ENCODE results near the gene ADCK1.
A peak's percentile ranks its signal among the peaks of the same experiment; 100 is the strongest.

The ADCK1 gene

GRCh38 chr14:77825895-77826519 lies 26.1 kb downstream of the ADCK1 start:
- Histone ChIP-seq H3K27me3 (ENCODE audit: insufficient read depth, poor library complexity, severe bottlenecking) (no peaks in the 10 kb centered on the region), H3K4me3 (ENCODE audit: severe bottlenecking) (no peak overlapping the region), H3K27ac (ENCODE audit: poor library complexity, severe bottlenecking) (no peak overlapping the region), H3K9me3 (ENCODE audit: severe bottlenecking) (no peaks in the 10 kb centered on the region), H3K4me1 (ENCODE audit: insufficient read depth, poor library complexity, severe bottlenecking) (no peaks in the 10 kb centered on the region), H3K36me3 (ENCODE audit: low read depth) (peaks cover 4% of the 10 kb centered on the region; the same call in 1 of the 2 replicates)
- TF ChIP-seq, protein P1, sequence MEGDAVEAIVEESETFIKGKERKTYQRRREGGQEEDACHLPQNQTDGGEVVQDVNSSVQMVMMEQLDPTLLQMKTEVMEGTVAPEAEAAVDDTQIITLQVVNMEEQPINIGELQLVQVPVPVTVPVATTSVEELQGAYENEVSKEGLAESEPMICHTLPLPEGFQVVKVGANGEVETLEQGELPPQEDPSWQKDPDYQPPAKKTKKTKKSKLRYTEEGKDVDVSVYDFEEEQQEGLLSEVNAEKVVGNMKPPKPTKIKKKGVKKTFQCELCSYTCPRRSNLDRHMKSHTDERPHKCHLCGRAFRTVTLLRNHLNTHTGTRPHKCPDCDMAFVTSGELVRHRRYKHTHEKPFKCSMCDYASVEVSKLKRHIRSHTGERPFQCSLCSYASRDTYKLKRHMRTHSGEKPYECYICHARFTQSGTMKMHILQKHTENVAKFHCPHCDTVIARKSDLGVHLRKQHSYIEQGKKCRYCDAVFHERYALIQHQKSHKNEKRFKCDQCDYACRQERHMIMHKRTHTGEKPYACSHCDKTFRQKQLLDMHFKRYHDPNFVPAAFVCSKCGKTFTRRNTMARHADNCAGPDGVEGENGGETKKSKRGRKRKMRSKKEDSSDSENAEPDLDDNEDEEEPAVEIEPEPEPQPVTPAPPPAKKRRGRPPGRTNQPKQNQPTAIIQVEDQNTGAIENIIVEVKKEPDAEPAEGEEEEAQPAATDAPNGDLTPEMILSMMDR (IDR thresholded peaks at IDR 0.05; ENCODE audit: poor library complexity, severe bottlenecking), result no peak
- DNase-seq (ENCODE audit: low spot score) (no peak), ATAC-seq (ENCODE audit: low read depth) (no peak)

GRCh38 chr14:77830692-77831091 lies 30.8 kb downstream of the ADCK1 start:
- TF ChIP-seq, protein P1 (IDR thresholded peaks at IDR 0.05; ENCODE audit: poor library complexity, severe bottlenecking), result no peak
- Histone ChIP-seq H3K27ac (ENCODE audit: poor library complexity, severe bottlenecking) (no peak overlapping the region), H3K4me3 (ENCODE audit: severe bottlenecking) (no peak overlapping the region), H3K4me1 (ENCODE audit: insufficient read depth, poor library complexity, severe bottlenecking) (no peaks in the 10 kb centered on the region), H3K9me3 (ENCODE audit: severe bottlenecking) (no peaks in the 10 kb centered on the region), H3K27me3 (ENCODE audit: insufficient read depth, poor library complexity, severe bottlenecking) (no peaks in the 10 kb centered on the region), H3K36me3 (ENCODE audit: low read depth) (no peaks in the 10 kb centered on the region)
- ATAC-seq (ENCODE audit: low read depth) (peak; percentile 79), DNase-seq (ENCODE audit: low spot score) (no peak)

DNA sequence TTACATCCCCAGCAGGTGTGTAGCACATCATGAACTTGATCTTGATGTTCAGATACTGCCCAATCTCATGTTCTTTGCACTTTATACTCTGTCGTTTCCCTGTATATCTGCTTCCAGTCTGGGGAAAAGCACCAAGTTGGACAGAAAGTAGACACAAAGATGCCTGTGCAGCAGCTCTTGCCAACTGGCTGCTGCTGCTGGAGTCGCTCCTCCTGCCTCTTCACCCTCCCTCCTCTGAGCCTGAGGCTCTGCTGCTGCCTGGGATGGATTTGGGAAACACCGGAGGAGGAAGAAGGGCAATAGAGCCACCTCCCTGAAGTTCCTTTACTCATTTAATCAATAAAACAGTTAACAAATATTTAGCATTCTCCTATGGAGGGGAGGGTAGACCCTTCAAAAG lies 32.4 kb downstream of the ADCK1 start:
- H3K27me3 ChIP-seq (ENCODE audit: insufficient read depth, poor library complexity, severe bottlenecking), result no peaks in the 10 kb centered on the region
- no peak overlapping the region for H3K4me3 ChIP-seq (ENCODE audit: severe bottlenecking)
- no peaks in the 10 kb centered on the region for H3K36me3 ChIP-seq (ENCODE audit: low read depth)
- ATAC-seq (ENCODE audit: low read depth) (no peak), DNase-seq (ENCODE audit: low spot score) (no peak)
- no peaks in the 10 kb centered on the region for H3K9me3 ChIP-seq (ENCODE audit: severe bottlenecking)
- H3K4me1 ChIP-seq (ENCODE audit: insufficient read depth, poor library complexity, severe bottlenecking), result no peaks in the 10 kb centered on the region
- TF ChIP-seq, protein P1 (IDR thresholded peaks at IDR 0.05; ENCODE audit: poor library complexity, severe bottlenecking), result no peak
- H3K27ac ChIP-seq (ENCODE audit: poor library complexity, severe bottlenecking), result no peak overlapping the region

DNA sequence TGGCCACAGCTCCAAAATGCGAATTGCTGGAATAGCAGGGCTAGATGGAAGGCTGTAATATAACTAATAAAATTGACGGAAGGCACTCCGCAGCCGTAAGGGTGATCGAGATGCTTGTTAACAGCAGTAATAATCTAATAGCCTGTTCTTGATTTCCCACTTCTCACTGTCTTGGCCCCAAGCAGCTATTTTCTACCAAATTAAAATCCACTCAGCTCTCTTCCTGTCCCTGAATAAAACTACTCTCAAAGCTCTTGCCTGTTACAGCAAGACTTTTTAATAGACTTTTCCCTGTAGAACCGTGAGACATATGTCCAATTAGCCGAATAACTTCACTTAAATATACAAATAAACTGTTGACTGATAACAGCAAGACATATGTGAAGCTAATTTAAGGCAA lies 38.0 kb downstream of the ADCK1 start:
- Histone ChIP-seq H3K27me3 (ENCODE audit: insufficient read depth, poor library complexity, severe bottlenecking) (no peaks in the 10 kb centered on the region), H3K27ac (ENCODE audit: poor library complexity, severe bottlenecking) (no peak overlapping the region), H3K4me1 (ENCODE audit: insufficient read depth, poor library complexity, severe bottlenecking) (no peaks in the 10 kb centered on the region), H3K9me3 (ENCODE audit: severe bottlenecking) (no peaks in the 10 kb centered on the region), H3K36me3 (ENCODE audit: low read depth) (no peaks in the 10 kb centered on the region), H3K4me3 (ENCODE audit: severe bottlenecking) (no peak overlapping the region)
- TF ChIP-seq, protein P1 (IDR thresholded peaks at IDR 0.05; ENCODE audit: poor library complexity, severe bottlenecking), result no peak
- ATAC-seq (ENCODE audit: low read depth) (no peak), DNase-seq (ENCODE audit: low spot score) (no peak)

DNA sequence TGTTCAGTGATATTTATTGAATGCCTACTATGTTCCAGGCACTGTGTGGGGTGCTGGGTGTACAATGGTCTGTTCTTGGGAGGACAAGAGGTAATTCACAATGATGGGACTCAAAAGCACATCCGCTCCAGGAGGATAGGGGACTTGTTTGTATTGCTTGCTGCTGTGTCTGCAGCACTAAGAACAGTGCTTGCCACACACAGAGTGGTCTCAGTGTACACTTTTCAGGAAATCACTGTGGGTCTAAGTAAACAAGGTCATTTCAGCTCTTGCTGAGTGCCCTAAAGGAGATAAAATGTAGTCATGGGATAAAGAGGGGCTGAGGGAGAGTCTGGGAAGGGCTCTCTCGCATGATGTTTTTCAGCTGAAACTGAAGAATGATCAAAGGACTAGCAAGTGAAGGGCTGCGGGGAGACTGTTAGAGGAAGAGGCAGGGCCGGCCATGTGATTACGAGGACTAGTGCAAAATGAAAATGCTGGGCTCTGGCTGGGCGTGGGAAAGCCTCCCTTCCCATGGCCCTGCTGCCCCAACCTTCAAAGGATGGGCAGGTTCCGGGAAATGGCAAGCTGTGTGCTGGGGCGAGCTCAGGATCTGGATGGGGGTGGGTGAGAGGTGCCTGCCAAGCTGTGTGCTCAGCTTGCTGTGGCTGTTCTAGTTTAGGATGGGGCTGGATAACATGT lies 39.1 kb downstream of the ADCK1 start:
- H3K27ac ChIP-seq (ENCODE audit: poor library complexity, severe bottlenecking), result no peak overlapping the region
- no peaks in the 10 kb centered on the region for H3K9me3 ChIP-seq (ENCODE audit: severe bottlenecking)
- H3K36me3 ChIP-seq (ENCODE audit: low read depth), result no peaks in the 10 kb centered on the region
- H3K27me3 ChIP-seq (ENCODE audit: insufficient read depth, poor library complexity, severe bottlenecking), result no peaks in the 10 kb centered on the region
- TF ChIP-seq, protein P1 (IDR thresholded peaks at IDR 0.05; ENCODE audit: poor library complexity, severe bottlenecking), result no peak
- DNase-seq (ENCODE audit: low spot score) (no peak), ATAC-seq (ENCODE audit: low read depth) (no peak)
- H3K4me3 ChIP-seq (ENCODE audit: severe bottlenecking), result no peak overlapping the region
- no peaks in the 10 kb centered on the region for H3K4me1 ChIP-seq (ENCODE audit: insufficient read depth, poor library complexity, severe bottlenecking)
